NK-92 (cell line): ENCODE data around the gene PPP2CA.
"Not testable (repeated sequence)": the region's sequence is repeated elsewhere in the genome, so short reads cannot be mapped to it uniquely, and the experiment has no call there.

Experiments used
- DNase-seq: peaks from one replicate; lab custom pipeline; 2025; ENCODE audit not compliant: unreplicated experiment; lab: John Stamatoyannopoulos, UW

PPP2CA gene

DNA sequence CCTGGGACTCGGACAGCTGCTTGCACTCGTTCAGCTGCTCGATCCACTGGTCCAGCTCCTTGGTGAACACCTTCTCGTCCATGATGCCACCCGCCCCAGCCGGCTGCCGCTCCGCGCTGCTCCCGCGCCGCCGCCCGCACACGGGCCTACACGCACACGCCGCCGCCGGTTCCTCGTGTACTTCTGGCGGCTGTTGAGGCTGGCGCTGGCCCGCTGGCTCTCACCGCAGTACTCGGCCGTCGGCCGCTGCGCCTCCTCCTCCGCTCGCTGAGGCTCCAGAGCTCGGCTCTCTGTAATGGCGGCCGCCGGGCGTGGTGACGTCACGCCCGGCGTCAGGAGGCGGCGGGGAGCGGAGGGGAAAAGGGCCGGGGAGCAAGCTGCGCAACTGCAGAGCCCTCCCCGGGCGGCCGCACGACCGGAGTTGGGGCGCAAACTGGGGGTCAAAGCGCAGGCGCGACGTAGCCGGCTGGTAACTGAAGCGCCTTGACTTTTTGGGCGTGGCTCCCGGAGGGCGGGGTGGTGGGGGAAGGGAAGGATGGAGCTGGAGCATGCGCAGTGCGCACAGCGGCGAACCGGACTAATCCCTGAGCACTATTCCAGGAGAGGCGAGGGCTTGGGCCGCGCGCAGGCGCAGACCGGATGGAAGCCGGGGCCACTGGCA, at the start of gene PPP2CA:
Gene PPP2CA (minus strand): TSS at position 294 of the 661 bp plus-strand sequence. CDS start 212 bp downstream, at position 82.
- DNase-seq = peak; percentile 91

DNA sequence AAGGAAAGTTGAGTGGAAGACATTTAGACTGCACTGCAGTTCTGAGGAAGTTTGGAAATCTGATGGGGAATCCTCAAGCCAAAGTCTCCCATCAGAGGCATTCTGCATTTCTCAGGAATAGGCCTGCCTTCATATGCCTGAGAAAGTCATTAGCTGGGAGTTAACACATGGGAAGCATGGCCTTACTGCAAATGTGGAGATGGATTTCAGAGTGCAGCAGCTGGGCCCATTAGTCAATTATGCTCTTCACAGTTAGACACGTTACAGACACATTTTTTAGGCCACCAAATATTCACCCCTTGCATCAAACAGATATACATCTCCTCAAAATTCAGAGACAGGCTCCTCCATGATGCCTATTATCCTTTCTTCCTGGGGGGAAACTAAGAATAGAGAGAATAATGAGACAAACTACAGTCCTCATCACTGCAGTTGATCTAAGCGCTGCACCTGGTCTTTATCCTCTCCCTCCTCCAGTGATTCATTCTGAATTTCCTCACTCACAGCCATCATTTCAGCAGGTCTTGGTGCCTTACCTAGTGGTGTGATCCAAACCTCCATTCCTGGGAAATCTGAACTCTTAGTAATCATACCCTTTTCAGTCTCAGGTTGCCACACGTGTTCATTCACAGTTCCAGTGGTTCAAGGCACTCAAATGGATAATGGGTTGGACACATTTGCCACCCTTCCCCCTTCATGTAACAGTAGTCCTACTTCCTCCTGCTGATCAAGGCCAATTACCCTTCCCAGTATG, 47.9 kb upstream of the PPP2CA start:
- DNase-seq = no peak

DNA sequence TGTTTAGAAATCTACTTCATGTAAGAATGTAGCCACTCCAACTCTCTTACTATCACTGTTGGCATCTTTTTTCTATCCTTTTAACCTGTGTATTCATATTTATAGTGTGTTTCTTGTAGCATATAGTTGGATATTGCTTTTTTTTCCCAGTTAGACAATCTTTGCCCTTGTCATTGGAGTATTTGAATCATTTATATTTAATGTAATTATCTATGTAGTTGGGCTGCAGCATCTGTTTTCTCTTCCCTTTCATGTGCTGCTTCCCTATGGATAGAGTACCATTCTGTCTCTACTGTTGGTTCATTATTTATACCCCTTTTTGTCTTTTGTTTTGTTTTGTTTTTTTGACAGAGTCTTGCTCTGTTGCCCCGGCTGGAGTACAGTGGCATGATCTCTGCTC, 45.2 kb upstream of the PPP2CA start:
- no peak for DNase-seq

DNA sequence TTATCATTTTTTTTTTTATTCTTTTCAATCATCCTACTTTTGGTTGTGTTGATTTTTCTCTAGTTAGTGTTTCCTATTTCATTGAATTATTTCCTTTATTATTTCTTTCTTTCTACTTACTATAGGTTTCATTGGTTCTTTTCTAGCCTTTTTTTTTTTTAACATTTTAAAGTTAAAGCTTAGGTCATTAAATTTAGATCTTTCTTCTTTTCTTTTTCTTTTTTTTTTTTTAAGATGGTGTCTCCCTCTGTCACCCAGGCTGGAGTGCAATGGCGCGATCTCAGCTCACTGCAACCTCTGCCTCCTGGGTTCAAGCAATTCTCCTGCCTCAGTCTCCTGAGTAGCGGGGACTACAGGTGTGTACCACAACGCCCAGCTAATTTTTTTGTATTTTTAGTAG, 43.0 kb upstream of the PPP2CA start:
- no peak for DNase-seq

DNA sequence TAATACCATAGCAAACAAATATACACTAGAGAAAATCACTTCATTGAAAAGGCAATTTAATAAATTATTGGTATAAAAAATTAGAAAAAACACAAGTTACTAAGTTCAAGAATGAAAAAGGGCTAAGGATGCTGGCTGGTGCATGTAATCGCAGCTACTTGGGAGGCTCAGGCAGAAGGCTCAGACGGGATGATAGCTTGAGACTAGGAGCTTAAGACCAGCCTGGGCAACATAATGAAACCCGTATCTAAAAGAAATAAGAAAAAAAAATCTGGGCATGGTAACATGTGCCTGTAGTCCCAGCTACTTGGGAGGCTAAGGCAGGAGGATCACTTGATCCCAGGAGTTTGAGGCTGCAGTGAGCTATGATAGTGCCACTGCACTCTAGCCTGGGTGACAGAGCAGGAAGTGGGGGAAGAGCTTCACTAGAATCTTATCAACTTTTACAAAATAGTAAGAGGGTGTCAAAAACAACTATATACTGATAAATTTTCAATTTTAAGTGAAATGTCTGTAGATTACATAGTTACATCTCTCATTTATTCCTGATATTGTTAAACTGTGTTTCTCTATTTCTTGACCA, 42.2 kb upstream of the PPP2CA start:
- no peak for DNase-seq

DNA sequence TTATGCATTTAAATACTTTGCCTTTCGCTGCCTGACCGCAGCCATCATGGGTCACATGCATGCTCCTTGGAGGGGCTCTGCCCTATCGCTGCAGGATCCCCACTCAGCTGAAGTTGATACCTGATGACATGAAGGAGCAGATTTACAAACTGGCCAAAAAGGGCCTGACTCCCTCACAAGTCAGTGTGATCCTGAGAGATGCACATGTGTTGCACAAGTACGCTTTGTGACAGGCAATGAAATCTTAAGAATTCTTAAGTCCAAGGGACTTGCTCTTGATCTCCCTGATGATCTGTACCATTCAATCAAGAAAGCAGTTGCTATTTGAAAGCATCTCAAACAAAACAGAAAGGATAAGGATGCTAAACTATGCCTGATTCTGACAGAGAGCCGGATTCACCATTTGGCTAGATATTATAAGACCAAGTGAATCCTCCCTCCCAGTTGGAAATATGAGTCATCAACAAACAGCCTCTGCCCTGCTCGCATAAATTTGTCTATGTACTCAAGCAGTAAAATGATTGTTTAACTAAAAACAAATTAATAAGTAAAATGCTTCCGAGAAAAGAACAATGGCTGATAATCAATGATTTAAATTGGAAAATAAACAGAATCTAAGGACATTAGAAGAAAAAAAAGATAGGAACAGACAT, 41.6 kb upstream of the PPP2CA start:
- no peak for DNase-seq

DNA sequence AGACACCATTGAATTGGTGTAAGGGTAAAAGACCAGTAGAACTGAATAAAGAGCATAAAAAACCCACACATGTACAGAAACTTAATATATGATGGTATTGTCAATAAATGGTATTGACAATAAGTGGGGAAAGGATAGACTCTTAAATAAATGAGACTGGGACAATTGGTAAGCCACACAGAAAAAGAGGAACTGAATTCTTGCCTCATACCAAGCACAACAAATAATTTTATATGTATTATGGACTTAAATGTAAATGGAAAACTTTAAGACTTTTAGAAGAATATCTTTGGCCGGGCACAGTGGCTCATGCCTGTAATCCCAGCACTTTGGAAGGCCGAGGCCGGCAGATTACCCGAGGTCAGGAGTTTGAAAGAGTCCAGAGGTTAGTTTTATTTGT, 37.9 kb upstream of the PPP2CA start:
- DNase-seq = no peak

DNA sequence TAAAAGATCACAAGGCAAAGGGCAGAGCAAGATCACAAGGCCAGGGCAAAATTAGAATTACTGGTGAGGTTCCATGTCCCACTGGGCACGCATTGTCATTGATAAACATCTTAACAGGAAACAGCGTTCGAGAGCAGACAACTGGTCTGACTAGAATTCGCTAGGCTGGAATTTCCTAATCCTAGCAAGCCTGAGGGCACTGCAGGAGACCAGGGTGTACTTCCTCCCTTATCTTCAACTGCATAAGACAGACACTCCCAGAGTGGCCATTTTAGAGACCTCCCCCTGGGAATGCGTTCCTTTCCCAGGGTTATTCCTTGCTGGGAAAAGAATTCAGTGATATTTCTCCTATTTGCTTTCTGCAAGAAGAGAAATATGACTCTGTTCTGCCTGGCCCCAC, 36.8 kb upstream of the PPP2CA start:
- not testable (repeated sequence) for DNase-seq

DNA sequence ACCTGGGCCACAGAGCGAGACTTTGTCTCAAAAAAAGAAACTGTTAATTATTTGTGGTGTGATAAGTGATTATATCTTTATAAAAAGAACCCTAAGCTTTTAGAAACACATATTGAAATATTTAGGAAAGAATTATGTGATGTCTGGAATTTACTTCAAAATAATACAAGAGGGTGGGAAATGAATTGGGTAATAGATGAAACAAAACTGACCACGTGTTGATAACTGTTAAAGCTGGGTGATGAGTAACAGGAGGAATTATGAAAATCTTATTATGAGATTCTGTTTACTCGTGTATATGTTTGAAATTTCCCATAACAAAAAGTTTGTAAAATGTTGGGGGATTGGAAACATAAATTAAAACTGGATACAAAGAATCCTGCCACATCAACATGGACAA, 33.0 kb upstream of the PPP2CA start:
- DNase-seq = no peak

DNA sequence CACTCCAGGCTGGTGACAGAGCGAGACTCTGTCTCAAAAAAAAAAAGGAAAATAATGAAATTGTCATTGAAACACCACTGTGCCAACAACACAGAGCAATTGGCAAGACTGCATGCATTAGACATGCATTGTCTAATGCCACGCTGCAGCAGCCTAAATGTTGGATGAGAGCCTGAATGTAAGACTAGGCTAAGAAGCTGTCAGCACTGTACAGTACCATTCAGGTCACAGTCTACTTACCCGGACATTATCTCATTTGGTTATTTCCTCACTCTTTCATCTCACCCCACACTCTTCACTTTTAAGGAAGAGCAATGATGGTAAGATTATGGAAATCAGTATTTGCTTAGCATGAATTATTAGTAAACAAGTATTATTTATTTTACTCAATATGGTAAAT, 31.3 kb upstream of the PPP2CA start:
- no peak for DNase-seq

DNA sequence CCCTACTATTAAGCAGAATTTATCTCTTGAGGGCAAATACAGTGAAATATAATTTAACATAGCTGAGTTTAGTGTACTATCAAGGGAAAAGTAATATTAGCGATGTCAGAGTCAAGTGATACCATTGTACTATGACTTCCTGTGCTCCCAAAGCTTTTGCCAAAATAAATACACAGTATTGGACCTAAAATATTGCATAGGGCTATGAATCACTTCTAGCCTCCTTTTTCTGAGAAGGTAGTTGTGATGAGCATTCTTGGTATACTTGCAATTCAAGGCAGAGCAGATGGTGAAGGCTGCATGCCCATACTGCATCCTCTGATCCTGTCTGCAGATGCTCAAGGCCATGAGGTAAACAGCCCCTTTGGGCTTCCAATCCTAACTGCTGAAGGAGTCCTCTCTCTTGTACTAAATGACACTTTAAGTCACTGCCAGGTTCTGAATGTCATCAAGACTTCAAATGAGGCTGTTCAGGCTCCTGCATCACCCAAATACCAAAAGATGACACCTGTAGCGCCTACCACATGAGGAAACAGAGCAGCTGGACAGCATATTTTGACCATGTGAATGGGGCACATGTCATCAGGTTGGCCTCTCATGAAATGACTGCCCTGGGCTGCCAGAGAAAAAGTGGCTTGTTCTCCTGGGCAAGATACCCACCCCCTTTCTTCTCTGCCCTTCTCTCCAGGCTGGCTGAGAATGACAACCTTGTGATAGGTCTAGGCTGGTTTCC, 29.7 kb upstream of the PPP2CA start:
- no peak for DNase-seq

DNA sequence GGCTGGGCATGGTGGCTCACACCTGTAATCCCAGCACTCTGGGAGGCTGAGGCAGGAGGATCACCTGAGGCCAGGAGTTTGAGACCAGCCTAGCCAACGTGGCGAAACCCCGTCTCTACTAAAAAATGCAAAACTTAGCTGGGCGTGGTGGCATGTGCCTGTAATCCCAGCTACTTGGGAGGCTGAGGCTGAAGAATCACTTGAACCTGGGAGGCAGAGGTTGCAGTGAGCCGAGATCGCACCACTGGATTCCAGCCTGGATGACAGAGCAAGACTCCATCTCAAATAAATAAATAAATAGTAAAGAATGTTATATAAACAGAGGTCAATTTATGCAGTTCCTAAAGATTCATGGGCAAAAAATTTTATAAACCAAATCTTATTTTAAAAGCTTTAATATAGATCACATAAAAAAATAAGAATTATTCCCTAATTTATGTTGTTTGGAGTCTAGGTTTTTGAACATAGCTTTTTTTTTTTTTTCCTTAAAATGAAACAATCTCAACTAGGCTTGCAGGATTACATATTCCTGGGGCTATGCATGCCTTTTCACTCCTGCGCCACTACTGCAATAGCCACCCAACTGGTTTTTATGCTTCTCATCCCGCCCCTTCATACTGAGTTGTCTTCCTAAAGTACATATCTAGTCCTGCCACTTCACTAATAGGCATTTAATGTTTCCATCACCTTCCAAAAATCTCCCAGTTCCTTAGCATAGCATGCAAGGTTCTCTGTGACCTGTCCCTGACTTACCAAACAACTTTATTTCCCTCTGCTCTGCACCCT, 27.7 kb upstream of the PPP2CA start:
- DNase-seq = not testable (repeated sequence)

DNA sequence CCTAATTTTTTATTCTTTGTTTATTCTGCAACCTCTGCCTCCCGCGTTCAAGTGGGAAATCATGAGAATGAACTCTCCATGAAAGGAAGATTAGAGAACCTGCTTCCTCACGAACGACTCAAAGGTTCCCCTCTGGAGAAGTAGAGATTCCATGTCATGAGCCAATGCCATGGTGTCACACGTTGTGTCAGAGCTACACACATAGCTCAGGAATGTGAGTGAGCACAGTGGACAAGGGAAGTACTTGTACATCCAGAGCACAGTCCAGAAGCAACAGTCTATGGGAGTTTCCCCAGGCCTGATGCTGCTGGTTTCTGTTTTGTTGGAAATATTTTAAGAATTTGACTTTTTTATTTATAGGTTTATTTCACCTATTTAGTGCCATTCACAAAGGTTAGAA, 26.8 kb upstream of the PPP2CA start:
- DNase-seq = no peak

DNA sequence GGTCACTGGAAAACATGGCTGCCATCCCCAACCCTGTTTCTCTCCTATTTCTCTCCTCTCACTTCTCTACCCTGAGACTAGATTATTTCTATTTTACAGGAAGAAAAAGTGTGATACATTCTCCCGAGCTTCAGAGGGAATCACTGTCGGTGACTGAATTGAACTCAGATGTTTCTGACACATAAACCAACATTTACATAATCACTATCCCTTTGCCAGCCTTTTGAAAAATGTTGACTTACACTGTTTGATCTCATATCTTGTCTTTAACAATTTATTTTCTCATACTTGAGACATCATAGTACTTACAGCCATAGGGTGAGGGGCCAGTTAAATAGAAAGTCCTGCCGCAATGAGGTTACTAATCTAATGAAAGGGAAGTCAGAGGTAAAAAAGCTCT, 25.1 kb upstream of the PPP2CA start:
- no peak for DNase-seq

DNA sequence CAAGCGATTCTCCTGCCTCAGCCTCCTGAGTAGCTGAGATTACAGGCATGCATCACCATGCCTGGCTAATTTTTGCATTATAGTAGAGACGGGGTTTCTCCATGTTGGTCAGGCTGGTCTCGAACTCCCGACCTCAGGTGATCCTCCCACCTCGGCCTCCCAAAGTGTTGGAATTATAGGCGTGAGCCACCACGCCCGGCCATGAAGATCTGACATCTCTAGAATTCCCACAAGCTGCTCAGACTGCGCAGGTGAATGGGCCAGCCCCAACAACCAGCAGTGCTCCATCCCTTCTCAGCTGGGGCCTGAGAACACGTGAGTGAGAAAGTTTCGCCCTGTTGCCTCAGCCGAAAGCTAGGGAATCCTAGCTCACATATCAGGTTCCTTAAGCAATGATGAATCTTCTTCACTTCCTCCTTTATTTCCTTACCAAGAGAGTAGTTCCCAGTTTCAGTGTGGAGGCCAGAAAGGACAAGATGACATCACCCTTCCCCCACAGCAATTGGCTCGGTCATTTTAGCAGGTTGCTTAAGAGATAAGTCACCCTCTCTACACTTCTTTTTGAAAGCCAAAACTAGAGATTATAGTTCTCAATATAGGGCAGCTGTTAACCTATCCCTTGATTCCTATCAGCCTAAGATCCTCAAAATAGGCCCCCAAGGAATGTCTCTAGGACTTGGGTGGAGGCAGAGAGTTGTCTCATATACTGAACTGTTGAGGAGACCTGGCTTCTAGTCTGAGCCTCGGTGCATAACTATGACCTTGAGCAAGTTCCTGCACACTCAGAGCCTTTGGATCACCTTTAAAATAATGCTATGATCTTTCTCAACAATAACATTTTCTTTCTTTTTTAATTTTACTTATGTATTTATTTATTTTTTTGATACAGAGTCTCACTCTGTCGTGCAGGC, 23.9 kb upstream of the PPP2CA start:
- DNase-seq = no peak

DNA sequence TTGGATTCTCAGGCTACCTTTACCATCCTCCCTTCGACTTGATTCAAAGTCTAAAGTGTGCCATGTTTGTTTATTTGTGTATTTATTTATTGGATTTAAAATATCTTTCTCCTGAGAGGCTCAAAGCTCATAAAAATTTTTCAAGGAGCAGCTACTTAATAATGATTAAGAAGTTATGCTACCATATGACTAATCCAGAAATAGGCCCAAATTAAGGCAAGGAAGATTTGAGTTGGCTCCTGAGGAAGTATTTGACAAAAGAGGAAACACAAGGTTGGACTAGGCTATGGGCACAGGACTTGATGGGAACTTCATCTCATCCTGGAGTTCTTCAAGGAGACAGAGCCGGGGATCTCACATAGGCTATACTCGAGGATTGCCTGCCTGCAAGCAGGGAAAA, 22.4 kb upstream of the PPP2CA start:
- DNase-seq = no peak

DNA sequence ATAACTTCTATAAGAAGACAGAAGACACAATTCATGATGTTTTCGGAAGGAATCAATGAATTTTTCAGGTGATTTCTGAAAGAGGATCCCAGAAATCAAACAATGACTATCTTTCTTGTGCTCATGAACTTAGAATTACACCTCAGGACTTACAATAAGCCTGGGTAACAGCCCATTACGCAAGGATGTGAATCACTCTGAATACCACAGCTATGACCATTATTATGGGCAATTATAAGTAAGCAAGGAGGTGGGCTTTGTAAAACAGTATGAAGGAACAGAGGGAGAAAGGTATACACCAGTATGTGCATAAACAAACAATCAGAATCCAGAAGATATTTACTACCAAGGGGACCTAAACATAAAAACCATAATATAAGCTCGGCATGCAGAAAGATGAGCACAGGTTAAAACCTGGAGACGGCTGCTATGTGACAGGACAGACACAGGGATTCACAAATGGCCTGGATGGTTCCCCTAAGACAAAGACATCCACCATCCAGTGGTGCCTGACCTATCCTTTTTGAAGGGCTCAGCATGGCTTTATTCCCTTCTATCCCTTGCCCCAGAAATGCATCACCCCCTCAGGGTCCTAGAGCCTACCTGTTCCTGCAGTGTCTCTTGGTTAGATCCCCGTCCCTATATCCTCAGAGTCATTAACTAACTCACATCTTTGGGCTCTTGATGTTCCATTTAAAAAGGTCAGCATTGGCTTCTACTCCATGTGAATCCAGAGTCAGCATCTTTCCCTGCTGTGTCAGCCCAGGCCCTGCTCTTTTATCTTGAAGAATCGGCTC, 21.8 kb upstream of the PPP2CA start:
- DNase-seq = no peak

DNA sequence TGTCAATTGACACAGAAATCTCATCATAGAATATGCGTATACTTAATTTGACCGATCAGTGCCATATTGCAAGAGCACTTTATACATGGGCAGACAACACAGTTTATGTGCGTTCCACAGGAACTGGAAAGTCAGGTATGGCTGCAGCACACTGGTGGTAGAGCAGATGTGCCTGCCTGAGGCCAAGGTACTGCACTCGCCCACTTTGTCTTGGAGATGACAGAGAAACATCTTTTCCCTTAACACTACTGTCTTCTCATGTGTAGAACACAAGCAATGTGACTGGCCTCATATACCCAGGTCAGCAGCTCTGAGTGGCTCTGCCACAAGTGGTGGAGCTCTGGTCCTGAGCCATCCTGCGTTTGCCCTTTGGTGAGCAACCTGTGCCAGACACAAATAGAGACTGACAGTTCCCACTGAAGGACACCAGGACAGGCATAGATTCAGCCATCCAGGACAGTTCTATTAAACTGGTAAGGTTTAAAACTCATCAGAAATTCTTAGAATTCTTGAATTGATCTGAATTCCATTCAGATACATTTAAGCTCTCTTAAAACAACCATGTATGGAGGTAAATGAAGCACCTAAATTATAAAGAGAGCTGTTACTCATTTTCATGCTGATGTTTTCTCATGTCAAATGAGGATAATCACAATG, 21.0 kb upstream of the PPP2CA start:
- no peak for DNase-seq
